EL (cell line): ENCODE measurements around the gene FCN2.

ENCODE experiments used
- DNase-seq: peaks from one replicate; pipeline ENCODE4 v3.0.0-alpha.2; 2016

The FCN2 gene

DNA sequence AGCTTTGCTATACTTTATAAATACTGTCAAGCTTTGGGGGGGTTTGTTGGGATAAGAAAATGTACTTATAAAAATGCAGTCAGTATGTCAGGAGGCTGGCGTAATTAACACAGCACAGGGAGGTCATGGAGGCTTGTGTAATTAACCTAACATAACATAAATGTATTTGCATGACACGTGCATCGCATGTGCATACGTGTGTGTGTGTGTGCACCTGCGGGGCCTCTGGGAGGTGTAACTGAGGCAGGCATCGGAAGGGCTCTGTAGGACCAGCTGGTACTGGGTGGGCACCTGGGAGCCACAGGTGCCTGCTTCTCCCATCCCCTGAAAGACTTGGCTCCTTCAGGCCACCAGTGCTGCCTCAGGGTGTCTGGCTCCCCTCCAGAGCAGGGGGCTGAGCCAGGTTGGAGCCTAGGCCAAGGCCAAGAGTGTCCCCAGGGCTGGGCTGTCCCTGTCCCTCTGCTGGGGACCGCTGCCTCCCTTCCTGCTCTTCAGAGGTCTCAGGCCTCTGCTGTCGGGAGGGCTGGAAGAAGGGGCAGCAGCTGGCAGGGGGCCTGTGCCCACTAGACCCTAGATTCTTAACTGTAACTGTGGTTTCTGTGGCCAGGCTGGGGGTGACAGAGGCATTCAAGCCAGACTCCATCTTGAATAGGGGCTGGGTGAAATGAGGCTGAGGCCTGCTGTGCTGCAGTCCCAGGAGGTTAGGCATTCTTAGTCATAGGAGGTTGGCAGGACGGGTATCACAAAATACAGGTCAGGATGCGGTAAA lies 9.0 kb downstream of the FCN2 start:
- DNase-seq, result no peak

DNA sequence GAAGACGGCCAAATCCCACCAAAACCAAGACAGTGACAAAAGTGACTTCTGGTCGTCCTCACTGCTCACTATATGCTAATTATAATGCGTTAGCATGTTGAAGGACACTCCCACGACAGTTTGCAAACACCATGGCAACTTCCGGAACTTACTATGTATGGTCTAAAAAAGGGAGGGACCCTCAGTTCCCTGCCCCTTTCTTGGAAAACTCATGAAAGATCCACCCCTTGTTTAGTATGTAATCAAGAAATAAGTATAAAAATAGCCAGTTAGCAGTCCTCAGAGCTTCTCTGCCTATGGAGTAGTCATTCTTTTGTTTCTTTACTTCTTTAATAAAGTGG lies 9.5 kb downstream of the FCN2 start:
- DNase-seq, result no peak

DNA sequence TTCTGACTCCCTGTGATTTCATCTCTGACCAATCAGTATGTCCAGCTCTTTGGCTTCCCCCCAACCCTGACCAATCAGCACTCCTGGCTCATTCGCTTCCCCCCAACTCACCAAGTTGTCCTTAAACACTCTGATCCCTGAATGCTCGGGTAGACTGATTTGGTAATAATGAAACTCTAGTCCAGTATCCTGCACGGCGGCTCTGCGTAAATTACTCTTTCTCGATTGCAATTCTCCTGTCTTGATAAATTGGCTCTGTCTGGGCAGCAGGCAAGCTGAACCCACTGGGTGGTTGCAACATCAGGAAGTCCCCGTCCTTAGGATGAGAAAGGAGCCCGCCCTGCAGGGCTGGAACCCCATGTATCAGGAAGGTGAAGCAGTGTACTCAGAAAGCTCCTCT lies 10.4 kb downstream of the FCN2 start:
- DNase-seq, result no peak

DNA sequence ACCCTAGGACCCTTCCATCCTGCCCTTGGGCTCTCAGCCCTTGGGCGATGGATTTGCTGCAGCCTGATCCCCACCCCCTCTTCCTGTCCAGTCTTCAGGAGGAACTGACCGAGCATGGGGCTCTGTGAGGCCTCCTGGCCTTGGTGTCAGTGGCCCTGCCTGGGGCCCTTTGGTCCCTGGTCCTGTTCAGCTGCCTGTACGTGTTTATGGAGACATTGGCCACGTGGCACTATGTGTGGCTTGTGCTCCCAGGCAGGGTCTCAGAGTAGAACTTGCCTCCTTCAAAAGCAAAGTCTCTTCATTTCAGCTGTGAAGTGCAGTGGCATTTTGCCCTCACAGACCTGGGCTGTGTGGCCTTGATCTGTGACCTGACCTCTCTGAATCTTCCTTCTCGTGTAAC lies 11.1 kb downstream of the FCN2 start:
- DNase-seq, result no peak

DNA sequence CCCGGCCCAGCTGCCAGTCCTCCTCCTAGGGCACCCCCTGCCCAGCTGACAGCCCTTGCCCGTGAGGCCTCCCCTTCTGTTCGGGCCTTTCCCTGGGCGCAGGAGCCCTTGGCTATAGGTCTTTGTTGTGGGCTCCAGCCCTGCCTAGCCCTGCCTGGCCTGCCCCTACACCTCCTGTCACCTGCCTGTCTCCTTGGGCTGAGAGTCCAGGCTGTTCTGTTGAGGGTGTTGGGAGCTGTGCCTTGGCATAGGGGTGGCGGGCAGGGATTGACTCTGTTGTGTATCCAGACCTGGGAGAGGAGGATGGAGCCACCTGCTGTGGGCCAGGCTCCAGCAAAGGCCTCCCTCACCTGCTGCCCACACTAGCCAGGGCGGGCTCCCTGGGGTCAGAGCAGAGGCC lies 11.6 kb downstream of the FCN2 start:
- no peak for DNase-seq

DNA sequence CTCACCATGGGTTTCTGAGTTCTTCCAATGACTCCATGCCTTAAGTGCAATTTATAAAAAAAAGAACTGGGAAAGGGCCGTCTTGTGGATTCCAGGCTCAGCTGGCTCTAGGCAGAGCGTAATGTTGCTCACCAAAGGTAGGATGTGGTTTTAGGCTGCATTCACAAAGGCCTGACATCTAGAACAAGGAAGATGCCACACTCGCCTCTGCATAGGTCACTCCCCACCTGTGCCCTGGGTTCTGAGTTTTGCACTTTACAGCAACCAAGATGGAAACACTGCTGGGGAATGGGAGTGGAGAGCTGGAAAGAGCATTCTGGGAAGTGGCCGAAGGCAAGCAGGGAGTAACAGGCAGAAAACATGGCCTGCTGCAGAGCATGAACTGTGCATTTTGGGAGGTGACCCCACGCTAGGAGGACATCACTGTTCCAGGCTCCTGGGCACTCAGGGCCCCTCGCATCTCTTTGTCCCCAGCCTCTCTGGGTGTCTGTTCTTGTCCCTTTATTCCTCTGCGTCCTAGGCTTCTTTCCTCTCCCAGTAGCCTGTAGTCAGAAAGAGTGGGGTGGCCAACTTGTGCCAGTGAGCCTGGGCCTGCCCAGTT lies 12.3 kb downstream of the FCN2 start:
- DNase-seq, result no peak

DNA sequence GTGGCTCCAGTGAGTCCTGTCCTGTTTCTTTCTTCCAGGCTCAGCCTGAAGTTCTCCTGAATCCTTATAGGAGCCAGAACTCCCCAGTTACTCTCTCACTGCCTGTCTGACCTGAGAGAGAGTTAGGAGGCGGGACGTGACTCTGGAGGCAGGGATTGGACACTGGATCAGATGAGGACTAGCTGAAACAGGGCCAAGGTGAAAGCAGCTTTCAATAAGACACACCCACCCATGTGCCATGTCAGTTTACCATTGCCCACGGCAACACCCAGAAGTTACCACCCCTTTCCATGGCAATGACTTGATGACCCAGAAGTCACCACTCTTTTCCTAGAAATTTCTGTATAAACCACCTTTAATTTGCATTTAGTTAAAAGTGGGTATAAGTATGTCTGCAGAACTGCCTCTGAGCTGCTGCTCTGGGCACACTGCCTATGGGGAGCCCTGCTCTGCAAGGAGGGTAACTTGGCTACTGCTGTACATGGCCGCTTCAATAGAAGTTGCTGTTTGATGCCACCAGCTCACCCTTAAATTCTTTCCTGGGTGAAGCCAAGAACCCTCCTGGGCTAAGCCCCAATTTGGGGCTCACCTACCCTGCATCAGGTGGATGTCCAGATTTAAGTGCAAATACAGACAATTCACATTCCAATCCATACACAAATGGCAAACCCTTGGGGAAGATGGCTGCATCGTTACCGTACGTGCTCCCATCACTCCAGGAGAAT lies 13.7 kb downstream of the FCN2 start:
- no peak for DNase-seq

DNA sequence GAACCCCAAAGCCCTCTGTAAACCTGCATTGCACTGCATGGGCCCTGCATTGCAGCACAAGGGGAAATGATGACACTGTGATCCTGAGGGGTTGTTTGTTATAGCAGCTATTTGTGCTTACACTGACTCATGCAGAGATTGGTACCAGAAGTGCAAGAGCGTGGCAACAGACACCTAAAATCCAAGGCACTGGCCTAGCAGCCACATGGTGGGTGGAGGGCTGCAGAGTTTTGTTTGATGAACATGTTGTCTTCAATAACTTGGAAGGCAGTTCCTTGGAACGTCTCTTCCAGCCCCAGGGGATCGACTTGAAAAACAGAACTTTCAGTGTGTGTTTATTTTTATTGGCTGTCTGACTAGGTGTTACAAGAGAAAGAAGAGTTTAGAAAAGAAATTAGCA lies 14.5 kb downstream of the FCN2 start:
- no peak for DNase-seq

DNA sequence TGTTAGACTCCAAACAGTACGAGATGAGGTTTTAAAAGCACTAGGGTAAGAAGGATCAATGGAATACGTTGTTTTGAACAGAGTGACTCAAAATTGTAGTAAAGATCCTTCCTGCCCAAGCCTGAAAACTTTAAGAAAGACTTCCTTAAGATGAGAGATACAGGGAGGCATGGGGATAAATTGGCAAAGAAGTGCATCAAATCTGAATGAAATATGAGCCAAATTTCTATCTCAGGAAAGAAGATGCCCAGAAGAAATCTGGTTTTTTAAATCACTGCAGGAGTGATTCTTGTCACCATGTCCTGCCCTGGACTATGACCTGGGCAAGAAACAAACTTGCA lies 14.9 kb downstream of the FCN2 start:
- DNase-seq, result no peak

DNA sequence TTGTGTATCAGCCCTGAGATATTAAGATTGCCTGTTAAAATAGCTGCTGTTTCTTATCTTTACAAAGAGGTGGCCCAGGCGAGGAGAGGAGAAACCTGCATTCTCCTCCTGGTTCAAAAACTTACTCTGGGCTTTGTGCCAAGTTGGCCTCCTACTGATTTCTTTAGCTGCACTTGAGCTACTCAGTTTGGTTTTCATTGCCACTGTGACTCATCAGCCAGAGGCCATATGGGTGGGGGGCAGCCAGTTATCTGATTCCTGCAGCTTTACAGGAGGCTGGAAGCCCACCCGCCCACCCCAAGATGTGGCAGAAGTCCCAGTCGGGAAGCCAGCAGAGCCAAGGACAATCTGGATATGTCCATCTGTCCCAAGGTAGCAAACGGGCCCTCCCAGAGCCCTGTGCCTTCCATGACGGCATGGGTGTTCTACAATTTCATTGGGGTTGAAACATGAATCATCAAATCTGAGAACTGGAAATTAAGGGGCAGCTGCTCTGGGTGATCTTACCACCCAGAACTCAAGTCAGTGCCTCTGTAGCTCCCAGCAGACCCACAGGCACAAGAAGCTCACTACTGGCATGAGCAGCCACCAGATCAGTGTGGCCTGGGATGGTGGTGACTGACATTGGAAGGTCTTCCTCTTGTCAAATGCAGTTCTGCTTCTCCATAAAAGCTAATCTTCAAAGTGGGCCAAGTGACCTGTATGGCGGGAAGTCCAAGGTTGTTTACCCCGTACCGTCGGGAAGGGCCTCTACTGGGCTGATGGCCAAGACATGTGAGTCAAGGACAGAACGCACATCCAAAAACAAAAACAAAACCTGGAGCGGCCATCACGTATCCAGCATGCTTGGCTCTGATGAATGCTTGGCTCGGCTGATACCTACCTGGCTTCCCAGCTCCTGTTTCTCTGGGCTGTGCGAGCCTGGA lies 15.6 kb downstream of the FCN2 start:
- peak; percentile 74 for DNase-seq

DNA sequence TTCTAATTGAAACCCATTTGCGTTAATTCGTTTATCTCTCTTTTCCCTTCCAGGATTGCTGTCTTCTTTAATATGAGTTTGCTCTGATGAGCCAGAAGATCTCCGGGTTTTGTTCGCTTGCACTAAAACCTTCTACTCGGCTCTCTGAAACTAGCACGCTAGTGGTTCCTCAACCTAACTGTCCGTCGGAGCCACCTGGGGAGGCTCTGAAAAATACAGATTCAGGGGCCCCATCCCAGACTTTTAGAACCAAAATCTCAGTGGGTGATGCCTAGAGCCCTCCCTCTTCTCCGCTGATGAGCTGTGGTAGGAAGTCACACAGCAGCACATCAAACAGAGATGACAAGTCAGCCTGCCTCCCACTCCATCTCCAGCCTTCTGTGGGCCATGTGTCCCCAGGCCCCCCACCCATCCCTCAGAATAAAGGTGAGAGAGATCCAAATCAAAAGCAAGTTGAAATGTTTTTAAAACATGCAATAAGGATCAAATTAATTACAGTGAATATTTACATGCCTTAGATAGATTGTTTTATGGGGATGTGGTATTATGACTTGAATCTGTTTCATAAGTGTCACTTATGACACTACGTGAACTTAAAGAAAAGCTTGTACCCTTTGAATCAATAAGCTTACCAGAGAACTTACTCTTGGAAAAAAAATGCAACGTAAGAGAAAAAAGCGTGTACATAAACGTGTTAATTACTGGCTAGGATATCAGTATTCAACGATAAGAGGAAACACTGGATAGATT lies 16.4 kb downstream of the FCN2 start:
- DNase-seq, result no peak

DNA sequence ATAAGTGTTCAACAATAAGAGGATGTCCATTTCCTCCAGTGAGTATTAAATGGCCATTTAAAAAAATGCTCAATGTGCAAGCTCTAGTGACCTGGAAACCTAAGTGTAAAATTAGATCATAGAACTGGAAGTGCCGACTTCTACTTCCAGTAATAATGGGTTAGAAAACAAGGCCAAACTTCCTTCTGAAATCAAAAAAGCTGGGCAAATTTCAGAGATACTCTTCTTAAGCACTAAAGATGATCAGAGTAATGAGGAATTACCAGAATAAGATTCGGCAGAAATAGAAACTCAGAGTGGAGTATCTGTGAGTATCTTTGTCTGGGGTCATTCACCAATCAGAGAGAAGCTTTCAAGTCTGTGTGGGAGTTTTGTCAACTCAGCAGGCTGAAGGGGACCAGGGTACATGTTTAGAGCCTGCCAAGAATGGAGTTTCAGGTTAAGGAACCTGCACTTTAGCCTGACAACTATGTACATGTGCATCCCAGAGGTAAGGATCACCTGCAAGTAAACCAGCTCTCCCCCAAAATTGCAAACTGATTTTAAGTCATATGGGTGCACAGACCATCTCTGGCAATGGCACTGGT lies 17.1 kb downstream of the FCN2 start:
- no peak for DNase-seq

DNA sequence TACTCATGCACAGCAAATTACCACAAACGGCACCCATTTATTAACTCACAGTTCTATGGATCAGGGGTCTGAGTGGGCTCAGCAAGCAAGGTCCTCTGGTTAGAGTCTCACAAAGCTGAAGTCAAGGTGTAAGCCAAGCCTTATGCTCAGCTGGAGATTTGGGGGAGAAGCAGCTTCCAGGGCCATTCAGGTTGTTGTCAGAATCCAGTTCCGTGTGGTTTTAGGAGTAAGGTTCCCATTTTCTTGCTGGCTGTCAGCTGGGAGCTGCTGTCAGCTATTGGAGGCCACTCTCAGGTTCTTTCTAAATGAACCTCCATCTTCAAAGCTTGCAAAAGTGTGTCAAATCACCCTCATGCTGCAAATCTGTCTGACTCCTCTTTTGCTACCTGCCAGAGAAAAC lies 17.7 kb downstream of the FCN2 start:
- DNase-seq, result no peak

DNA sequence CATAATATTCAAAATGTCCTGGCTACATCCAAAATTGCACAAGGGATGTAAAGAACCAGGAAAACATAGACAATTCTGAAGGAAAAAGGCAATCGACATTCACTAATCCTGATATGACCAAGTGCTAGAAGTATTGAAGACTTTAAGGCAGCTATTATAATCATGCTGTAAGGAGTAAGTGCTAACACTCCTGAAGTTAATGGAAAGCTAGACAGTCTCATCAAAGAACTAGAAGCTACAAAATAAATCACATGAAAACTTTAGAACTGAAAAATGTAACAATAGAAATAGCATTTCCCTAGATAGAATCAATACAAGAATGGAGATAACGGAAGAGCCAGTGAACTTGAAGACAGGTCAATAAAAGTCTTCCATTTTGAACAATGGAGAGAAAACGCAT lies 18.6 kb downstream of the FCN2 start:
- DNase-seq, result no peak

DNA sequence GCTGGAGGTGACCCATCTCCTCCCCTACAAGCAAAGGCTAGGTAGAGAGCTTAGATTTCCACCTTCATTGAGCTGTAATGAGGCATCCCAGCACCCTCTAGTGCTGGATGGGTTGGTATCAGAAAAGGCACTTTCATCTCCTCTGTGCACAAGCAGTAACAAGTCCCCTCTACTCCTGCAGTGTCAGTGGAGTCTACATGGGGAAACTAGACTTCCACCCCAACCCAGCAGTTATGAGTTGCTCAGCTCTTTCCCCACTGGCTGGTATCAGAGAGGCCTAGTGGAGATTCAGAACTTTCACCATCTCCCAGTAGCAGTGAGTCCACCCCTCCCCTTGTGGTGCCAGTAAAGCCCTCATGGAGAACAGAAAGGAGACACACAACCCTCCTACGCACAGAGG lies 19.2 kb downstream of the FCN2 start:
- DNase-seq, result no peak

DNA sequence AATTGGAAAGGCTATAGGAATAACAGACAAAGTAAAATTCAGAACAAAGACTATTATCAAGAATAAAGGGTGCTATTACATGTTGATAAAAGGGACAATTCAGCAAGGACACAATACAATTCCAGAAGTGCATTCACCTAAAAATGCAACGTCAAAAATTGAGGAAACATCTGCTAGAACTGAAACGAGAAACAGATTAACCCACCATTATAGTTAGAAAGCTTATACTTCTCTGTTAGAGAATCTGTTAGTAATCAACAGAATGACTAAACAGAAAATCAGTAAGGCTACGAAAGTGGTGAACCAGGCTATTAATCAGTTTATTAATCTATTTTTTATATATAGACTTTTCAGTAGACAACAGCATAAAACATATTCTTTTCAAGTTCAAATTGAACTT lies 22.3 kb downstream of the FCN2 start:
- no peak for DNase-seq

DNA sequence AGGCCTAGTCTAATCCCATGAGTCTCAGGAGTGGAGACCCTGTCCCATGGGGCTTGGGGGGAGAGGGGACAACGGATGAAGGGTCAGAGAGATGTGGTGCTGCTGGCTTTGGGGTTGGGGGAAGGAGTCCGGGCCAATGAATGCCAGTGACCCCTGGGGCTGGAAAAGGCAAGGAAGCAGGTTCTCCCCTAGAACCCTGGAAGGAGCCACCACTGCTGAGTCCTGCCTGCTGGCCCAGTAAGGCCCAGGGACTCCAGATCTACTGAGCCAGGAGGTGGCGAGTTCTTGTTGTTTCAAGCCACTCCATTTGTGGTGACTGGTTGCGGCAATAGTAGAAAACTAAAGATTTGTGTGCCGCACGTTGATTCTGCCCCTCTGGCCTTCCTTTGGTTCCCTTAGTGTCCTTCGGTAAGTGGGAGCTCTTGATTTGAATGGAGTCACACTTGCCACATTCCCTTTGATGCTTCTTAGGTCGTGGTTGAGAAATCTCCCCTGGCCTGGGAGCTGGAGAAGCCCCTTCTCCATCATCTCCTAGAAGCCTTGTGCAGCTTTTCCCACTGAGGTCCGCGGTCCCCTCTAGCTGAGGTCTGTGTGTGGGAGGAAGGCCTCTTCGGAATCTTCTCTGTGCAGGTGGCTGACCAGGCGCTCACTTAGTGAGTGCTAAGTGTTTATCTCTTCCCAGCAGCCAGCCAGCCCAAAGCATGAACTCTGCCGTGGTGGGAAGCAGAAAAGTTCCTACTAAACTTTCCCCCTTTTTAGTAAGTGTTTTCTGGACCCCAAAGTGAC lies 28.1 kb downstream of the FCN2 start:
- no peak for DNase-seq

DNA sequence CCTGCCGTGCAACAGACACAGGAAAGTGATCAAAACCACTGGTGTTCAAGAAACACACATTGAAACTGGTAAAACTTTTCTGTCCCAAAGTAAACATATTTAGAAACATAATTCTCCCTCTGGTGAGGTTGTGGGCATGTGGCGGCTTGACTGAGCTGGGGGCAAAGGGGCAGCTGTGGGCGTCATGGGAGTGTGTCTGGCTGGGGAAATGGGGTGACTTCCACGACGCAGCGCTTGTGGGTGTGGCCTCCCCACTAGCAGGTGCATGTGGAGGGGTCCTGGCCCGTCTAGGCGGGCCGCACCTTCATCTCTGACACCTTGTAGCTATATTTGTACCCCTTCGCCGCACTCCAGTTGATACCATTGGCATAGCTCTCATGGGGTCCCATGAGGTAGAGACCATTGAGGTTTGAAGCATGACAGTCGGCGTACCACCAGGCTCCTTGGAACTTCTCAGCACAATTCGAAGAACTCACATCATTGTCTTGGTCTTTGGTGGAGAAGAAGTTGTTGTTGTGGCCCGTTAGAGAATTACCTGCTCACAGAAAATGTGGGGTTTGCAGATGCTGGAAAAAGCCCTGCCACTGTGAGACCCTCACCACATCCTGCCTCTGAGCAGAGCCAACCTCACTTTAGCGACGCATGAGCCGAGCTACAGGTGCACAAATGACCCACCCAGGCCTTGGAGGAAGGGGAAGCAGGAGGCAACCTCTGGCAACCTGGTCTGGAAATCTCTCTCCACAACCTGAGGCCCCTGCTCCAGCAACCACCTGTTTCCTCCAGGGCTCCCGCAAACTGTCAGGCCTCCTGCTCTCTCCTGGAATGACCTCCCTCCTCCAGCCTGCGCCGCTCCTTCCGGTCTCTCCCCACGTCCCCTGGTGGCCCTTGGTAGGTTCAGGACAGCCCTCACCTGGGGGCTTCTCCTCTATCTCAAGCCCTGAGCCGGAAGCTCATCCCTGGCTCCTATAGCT lies 29.2 kb downstream of the FCN2 start:
- no peak for DNase-seq

DNA sequence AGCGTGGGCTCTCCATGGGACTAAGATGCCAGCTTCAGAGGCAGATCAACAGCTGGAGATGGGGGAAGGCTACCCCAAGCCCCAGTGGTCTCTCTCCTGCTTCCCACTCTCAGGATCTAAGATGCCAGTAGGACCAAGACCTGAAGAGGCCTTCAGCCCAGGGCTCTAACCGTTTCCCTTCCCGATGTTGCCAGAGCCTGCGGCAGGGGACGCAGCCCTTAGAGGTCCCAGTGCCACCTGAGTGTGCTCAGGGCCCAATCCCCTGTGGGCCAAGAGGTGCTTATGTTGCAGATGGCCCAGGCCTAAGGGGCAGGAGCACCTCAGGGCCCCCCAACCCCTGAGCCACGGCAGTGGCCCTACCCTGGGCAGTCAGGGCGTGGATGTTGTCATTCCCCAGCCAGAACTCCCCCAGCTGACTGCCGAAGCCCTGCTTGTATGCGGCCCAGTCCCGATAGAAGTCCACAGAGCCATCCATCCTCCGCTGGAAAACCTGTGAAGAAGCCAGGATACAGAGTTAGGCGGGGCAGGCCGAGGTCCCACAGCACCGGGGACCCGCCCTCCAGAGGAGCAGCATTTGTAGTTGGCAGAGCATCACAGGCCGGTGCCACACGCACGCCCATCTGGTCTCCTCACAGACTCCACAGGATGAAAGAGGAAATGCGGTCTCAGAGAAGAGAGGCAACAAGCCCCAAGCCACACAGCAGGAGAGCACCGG lies 31.7 kb downstream of the FCN2 start:
- no peak for DNase-seq
